Natural killer cell (primary cell): ENCODE measurements around the gene SHF. TPM values are rescaled to one million over a fixed set of nuclear protein-coding genes. Genes with fewer than 3 reads are reported as not detected.
A peak's percentile ranks its signal among the peaks of the same experiment; 100 is the strongest.

ENCODE experiments used
- ATAC-seq, 3 donors: fragments of 150-1000 bp in 2 of 3; fragments of 200-7000 bp in 1 of 3; cut with Tn5 transposase; 1 replicate in 1 of 3; 2 replicates in 2 of 3; pipeline ENCODE4 v1.10.0; 2021; ENCODE audit warnings: mild to moderate bottlenecking in 2 of 3, moderate library complexity in 2 of 3
- DNase-seq, 2 donors: peaks; one replicate each; pipeline versions ENCODE4 v3.0.0 to v3.0.0-alpha.2; 2013 to 2021; ENCODE audit warnings: mixed read lengths in 1 of 2
- H3K27ac ChIP-seq: one replicate; pipeline ENCODE4 v1.5.1; 2013; ENCODE audit warnings: mild to moderate bottlenecking, low read length
- H3K27me3 ChIP-seq: one replicate; pipeline ENCODE4 v1.6.1; 2013; ENCODE audit warnings: low read length; ENCODE audit not compliant: control insufficient read depth, insufficient read depth
- H3K36me3 ChIP-seq: one replicate; pipeline ENCODE4 v1.6.1; 2013; ENCODE audit warnings: low read length; ENCODE audit not compliant: control insufficient read depth, insufficient read depth
- H3K4me1 ChIP-seq: one replicate; pipeline ENCODE4 v1.6.1; 2013; ENCODE audit warnings: low read length; ENCODE audit not compliant: control insufficient read depth, insufficient read depth
- H3K4me3 ChIP-seq: one replicate; pipeline ENCODE4 v1.5.1; 2013; ENCODE audit warnings: low read length
- H3K9me3 ChIP-seq: one replicate; pipeline ENCODE4 v1.6.1; 2013; ENCODE audit warnings: low read length; ENCODE audit not compliant: control insufficient read depth, insufficient read depth
- H3K27ac Mint-ChIP-seq, 2 donors: one replicate each; pipeline ENCODE4 v1.8.0; 2022; ENCODE audit warnings: mild to moderate bottlenecking in 2 of 2, mixed read lengths in 2 of 2, moderate library complexity in 1 of 2
- H3K27me3 Mint-ChIP-seq, 2 donors: one replicate each; pipeline ENCODE4 v1.8.0; 2022; ENCODE audit warnings: low read depth in 2 of 2, mixed read lengths in 2 of 2
- H3K36me3 Mint-ChIP-seq: one replicate; pipeline ENCODE4 v1.8.0; 2022; ENCODE audit warnings: mixed read lengths
- H3K4me1 Mint-ChIP-seq, 2 donors: one replicate each; pipeline ENCODE4 v1.8.0; 2022; ENCODE audit warnings: mixed read lengths in 2 of 2
- H3K4me3 Mint-ChIP-seq: one replicate; pipeline ENCODE4 v1.8.0; 2022; ENCODE audit warnings: mild to moderate bottlenecking, moderate library complexity, mixed read lengths
- H3K9me3 Mint-ChIP-seq, 2 donors: one replicate each; pipeline ENCODE4 v1.8.0; 2022; ENCODE audit warnings: mixed read lengths in 2 of 2
- WGBS: methylation state at CpG from one replicate; pipeline ENCODE4 v1.1.7; 2013; ENCODE audit warnings: missing lambda C conversion rate; ENCODE audit not compliant: insufficient coverage; 5-methylcytosine and 5-hydroxymethylcytosine counted together
- intact Hi-C: fragments of 100-400 bp; cut with micrococcal nuclease; formaldehyde crosslinking; loops from one replicate; pipeline ENCODE4 v1.14.2; 2022
- total RNA-seq, 4 donors: library from RNA; stranded (reverse); fragments of 120-200 nt in 1 of 4; gene quantifications; one replicate each; pipeline versions ENCODE4 v1.2.3 to v1.2.4, GENCODE V29; 2013 to 2022
- TF ChIP-seq, protein P1 (sequence below): fragments of 200-600 bp; IDR thresholded peaks from one replicate; pipeline ENCODE4 v1.8.0; 2022; ENCODE audit warnings: antibody characterized with exemption

Gene SHF
- total RNA-seq, 3 donors from 2014 or later (not counting 1 experiment from before 2014, with no cell fraction given): 0.94 to 2.4 (median 1.7) TPM

GRCh38 chr15:45205192-45205591 is 17.4 kb upstream of the SHF start:
- Histone ChIP-seq H3K4me3 (no peak overlapping the region), H3K4me1 (peaks cover 6% of the 10 kb centered on the region), H3K27ac (no peak overlapping the region), H3K9me3 (no peaks in the 10 kb centered on the region), H3K36me3 (no peaks in the 10 kb centered on the region), H3K27me3 (peaks cover 2% of the 10 kb centered on the region)
- H3K27me3 Mint-ChIP-seq: peaks cover 12 to 26% of the 10 kb centered on the region in 2 donors
- no peak overlapping the region for H3K27ac Mint-ChIP-seq
- no peaks in the 10 kb centered on the region for H3K4me1 Mint-ChIP-seq
- TF ChIP-seq, protein P1, sequence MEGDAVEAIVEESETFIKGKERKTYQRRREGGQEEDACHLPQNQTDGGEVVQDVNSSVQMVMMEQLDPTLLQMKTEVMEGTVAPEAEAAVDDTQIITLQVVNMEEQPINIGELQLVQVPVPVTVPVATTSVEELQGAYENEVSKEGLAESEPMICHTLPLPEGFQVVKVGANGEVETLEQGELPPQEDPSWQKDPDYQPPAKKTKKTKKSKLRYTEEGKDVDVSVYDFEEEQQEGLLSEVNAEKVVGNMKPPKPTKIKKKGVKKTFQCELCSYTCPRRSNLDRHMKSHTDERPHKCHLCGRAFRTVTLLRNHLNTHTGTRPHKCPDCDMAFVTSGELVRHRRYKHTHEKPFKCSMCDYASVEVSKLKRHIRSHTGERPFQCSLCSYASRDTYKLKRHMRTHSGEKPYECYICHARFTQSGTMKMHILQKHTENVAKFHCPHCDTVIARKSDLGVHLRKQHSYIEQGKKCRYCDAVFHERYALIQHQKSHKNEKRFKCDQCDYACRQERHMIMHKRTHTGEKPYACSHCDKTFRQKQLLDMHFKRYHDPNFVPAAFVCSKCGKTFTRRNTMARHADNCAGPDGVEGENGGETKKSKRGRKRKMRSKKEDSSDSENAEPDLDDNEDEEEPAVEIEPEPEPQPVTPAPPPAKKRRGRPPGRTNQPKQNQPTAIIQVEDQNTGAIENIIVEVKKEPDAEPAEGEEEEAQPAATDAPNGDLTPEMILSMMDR: peak; percentile 66
- WGBS: 0% methylated on average over 1 of the region's 2 CpGs
- DNase-seq: peak; percentile 35 to 78
- H3K9me3 Mint-ChIP-seq: no peaks in the 10 kb centered on the region
- no peaks in the 10 kb centered on the region for H3K36me3 Mint-ChIP-seq
- H3K4me3 Mint-ChIP-seq: no peak overlapping the region
- intact Hi-C loops: loop anchor here (10.0 kb wide), 2 partner anchors 380 to 920 kb away; partner anchors contain the start of genes BLOC1S6 and GOLM2
- peak in 2 of 3 donors; percentile 8 to 16 for ATAC-seq

DNA sequence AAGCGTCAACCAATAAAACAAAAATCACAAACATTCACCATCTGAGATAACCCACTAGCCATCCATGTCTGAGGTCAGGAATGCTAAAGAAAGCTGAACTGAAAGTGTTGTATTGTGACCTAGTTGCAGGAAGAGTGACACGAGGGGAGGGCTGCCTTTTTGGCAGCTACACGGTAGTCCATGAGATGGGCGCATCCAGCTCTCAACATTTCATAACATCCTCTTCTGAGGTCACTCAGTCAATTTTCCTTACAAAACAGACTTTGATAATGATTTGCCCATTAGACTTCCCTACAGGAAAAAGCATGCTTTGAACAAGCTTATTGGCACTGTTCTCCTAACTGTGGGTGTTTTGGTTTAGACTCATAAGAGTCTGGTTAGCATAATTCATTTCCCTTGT is 15.4 kb upstream of the SHF start:
- Mint-ChIP-seq H3K27ac (no peak overlapping the region), H3K27me3 (peaks cover 11 to 19% of the 10 kb centered on the region in 2 donors), H3K36me3 (no peaks in the 10 kb centered on the region), H3K9me3 (no peaks in the 10 kb centered on the region), H3K4me1 (no peaks in the 10 kb centered on the region), H3K4me3 (no peak overlapping the region)
- peaks cover under 1% of the 10 kb centered on the region for H3K27me3 ChIP-seq
- DNase-seq (no peak), ATAC-seq (no peak)
- no peaks in the 10 kb centered on the region for H3K9me3 ChIP-seq
- TF ChIP-seq, protein P1: no peak
- intact Hi-C loops: loop anchor here (5.0 to 10.0 kb wide), 3 partner anchors 382 to 918 kb away; partner anchors contain the start of genes BLOC1S6 and GOLM2
- WGBS: 71% methylated on average over 3 of the region's 4 CpGs
- no peaks in the 10 kb centered on the region for H3K36me3 ChIP-seq
- H3K27ac ChIP-seq: no peak overlapping the region
- no peak overlapping the region for H3K4me3 ChIP-seq
- H3K4me1 ChIP-seq: peaks cover 20% of the 10 kb centered on the region

DNA sequence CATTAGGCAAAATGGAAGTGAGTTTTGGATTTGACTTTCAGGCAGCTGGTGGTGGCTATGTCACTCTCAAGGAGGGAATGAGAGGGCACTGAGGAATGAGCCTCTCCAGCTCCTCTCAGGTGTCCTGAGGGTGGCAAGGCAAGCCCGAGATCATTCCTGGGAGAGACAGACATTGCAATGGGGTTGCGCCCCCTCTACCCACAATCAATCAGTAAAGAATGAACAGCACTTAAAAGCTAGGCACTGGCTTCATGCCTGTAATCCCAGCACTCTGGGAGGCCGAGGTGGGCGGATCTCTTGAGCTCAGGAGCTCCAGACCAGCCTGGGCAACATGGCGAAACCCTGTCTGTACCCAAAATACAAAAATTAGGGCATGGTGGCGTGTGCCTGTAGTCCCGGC is 14.1 kb upstream of the SHF start:
- no peak overlapping the region for H3K4me3 Mint-ChIP-seq
- ATAC-seq: no peak

More for the DNA sequence above, 14.1 kb upstream of the SHF start:
- Histone ChIP-seq H3K27ac (no peak overlapping the region), H3K27me3 (no peaks in the 10 kb centered on the region), H3K4me1 (peaks cover 20% of the 10 kb centered on the region), H3K4me3 (no peak overlapping the region), H3K9me3 (no peaks in the 10 kb centered on the region), H3K36me3 (no peaks in the 10 kb centered on the region)
- Mint-ChIP-seq H3K36me3 (no peaks in the 10 kb centered on the region), H3K27ac (no peak overlapping the region), H3K27me3 (peaks cover 4 to 6% of the 10 kb centered on the region in 2 donors), H3K9me3 (no peaks in the 10 kb centered on the region), H3K4me1 (peaks cover 4 to 5% of the 10 kb centered on the region in 2 donors)
- DNase-seq: no peak
- TF ChIP-seq, protein P1: no peak
- intact Hi-C loops: loop anchor here (2.0 to 10.0 kb wide), 6 partner anchors 77 to 917 kb away; partner anchors contain the start of genes BLOC1S6 and GOLM2
- WGBS: 96% methylated on average over 7 of the region's 7 CpGs
